Endothelial cell of umbilical vein (primary cell): ENCODE results near the gene MB21D2. TPM values are rescaled to one million over a fixed set of nuclear protein-coding genes. Genes with fewer than 3 reads are reported as not detected.

Experiments used
- BruUV-seq: library from RNA; stranded (reverse); fragments of 400-500 nt; replicated peaks from 2 replicates; lab custom pipeline; 2021; lab: Mats Ljungman, UMichigan
- CTCF ChIA-PET: fragments of 300-600, 350-600 bp; sonication (Branson Sonifier 250); formaldehyde crosslinking; loops from one replicate; lab custom pipeline; 2021; ENCODE audit warnings: antibody characterized with exemption, inconsistent platforms; lab: Charles Lee
- POLR2A ChIA-PET: fragments of 300-600, 350-600 bp; sonication (Branson Sonifier 250); formaldehyde crosslinking; loops from one replicate; lab custom pipeline; 2021; ENCODE audit warnings: antibody characterized with exemption, inconsistent platforms; lab: Charles Lee
- DNase-seq: peaks from one replicate; pipeline ENCODE4 v3.0.0-alpha.2; 2011; ENCODE audit warnings: low read depth, low spot score
- FAIRE-seq: peaks from 2 replicates; lab custom pipeline; 2011; peaks lifted over from hg19 to GRCh38; lab: Jason Lieb, UNC
- H2AFZ ChIP-seq: 2 replicates; pipeline ENCODE4 v1.6.0; 2012; ENCODE audit warnings: low read depth, low read length, control low read depth, inconsistent platforms
- H3K27ac ChIP-seq: 2 replicates; pipeline ENCODE4 v1.5.1; 2011; ENCODE audit warnings: low read depth, mild to moderate bottlenecking, control low read depth, low read length, moderate library complexity; ENCODE audit not compliant: insufficient read depth
- H3K27me3 ChIP-seq, 2 experiments: 2 replicates each; pipeline versions ENCODE4 v1.6.0 to v1.6.1; 2011; ENCODE audit warnings: low read length in 2 of 2, mixed read lengths in 1 of 2; ENCODE audit not compliant: control insufficient read depth in 2 of 2, insufficient read depth in 2 of 2
- H3K36me3 ChIP-seq, 2 experiments: 2 replicates in 1 of 2; 3 replicates in 1 of 2; pipeline ENCODE4 v1.5.1; 2011; ENCODE audit warnings: low read length in 2 of 2, mild to moderate bottlenecking in 1 of 2, moderate library complexity in 1 of 2; ENCODE audit not compliant: control insufficient read depth in 2 of 2, insufficient read depth in 2 of 2; ENCODE audit errors: extremely low read depth in 1 of 2
- H3K4me1 ChIP-seq: 3 replicates; pipeline ENCODE4 v1.5.1; 2011; ENCODE audit warnings: mild to moderate bottlenecking, low read length; ENCODE audit not compliant: control insufficient read depth, insufficient read depth; ENCODE audit errors: extremely low read depth
- H3K4me2 ChIP-seq: 2 replicates; pipeline ENCODE4 v1.6.1; 2011; ENCODE audit warnings: low read length, control low read depth, mixed read lengths; ENCODE audit not compliant: insufficient read depth
- H3K4me3 ChIP-seq, 3 experiments: fragments of 200-600 bp in 1 of 3; sonication (generic), shearing (Covaris generic) in 1 of 3; replicated peaks in 1 of 3; 2 replicates each; pipeline ENCODE4 v1.5.1; 2011 to 2016; ENCODE audit warnings: control low read depth in 3 of 3, low read length in 3 of 3, mild to moderate bottlenecking in 2 of 3, inconsistent platforms in 1 of 3, low read depth in 1 of 3, moderate library complexity in 1 of 3; ENCODE audit not compliant: insufficient read depth in 1 of 3
- H3K79me2 ChIP-seq: 2 replicates; pipeline ENCODE4 v1.6.0; 2012; ENCODE audit warnings: low read length, inconsistent platforms; ENCODE audit not compliant: control insufficient read depth, insufficient read depth
- H3K9ac ChIP-seq: replicated peaks from 2 replicates; pipeline ENCODE3; 2011; ENCODE audit warnings: low read length, control low read depth; ENCODE audit not compliant: insufficient read depth; ENCODE audit errors: extremely low read depth
- H3K9me1 ChIP-seq: replicated peaks from 3 replicates; pipeline ENCODE4 v1.6.0; 2011; ENCODE audit warnings: mild to moderate bottlenecking, low read length; ENCODE audit not compliant: control insufficient read depth, insufficient read depth; ENCODE audit errors: extremely low read depth
- H3K9me3 ChIP-seq: replicated peaks from 2 replicates; pipeline ENCODE4 v1.5.1; 2012; ENCODE audit warnings: low read length, inconsistent platforms; ENCODE audit not compliant: control insufficient read depth, insufficient read depth
- H4K20me1 ChIP-seq: replicated peaks from 2 replicates; pipeline ENCODE3; 2011; ENCODE audit warnings: mild to moderate bottlenecking, low read length; ENCODE audit not compliant: control insufficient read depth, insufficient read depth; ENCODE audit errors: extremely low read depth
- EZH2 ChIP-seq: IDR thresholded peaks from 2 replicates; pipeline ENCODE4 v1.6.1; 2012; ENCODE audit warnings: borderline replicate concordance, low read depth, mild to moderate bottlenecking, moderate library complexity, low read length, inconsistent platforms; ENCODE audit not compliant: severe bottlenecking
- FOS ChIP-seq: IDR thresholded peaks from 2 replicates; pipeline ENCODE4 v1.6.1; 2011; ENCODE audit warnings: mild to moderate bottlenecking, low read length, moderate library complexity, borderline replicate concordance; ENCODE audit not compliant: insufficient read depth
- GATA2 ChIP-seq: IDR thresholded peaks from 2 replicates; pipeline ENCODE4 v1.7.0; 2011; ENCODE audit warnings: low read depth, mild to moderate bottlenecking, moderate library complexity, mixed read lengths, low read length; ENCODE audit not compliant: insufficient read length, insufficient read depth
- MAX ChIP-seq: IDR thresholded peaks from 2 replicates; pipeline ENCODE4 v1.6.1; 2011; ENCODE audit not compliant: insufficient read depth, insufficient read length
- MYC ChIP-seq: IDR thresholded peaks from one replicate; pipeline ENCODE4 v1.6.1; 2011; ENCODE audit warnings: mild to moderate bottlenecking, low read depth, low read length
- POLR2A ChIP-seq: IDR thresholded peaks from 2 replicates; pipeline ENCODE4 v1.6.1; 2012; ENCODE audit warnings: low read depth, mild to moderate bottlenecking, control low read depth, low read length
- POLR2AphosphoS5 ChIP-seq: IDR thresholded peaks from 2 replicates; pipeline ENCODE4 v1.6.1; 2012; ENCODE audit warnings: low read depth, mild to moderate bottlenecking, control low read depth, low read length, moderate library complexity; ENCODE audit not compliant: insufficient read depth
- dilution Hi-C: fragments of 300-500 bp; cut with MboI; formaldehyde crosslinking; loops from one replicate; pipeline ENCODE4 v1.15.0; 2019; ENCODE audit warnings: low sequenced_read_pairs; ENCODE audit not compliant: extremely low pct_ligation_motif_present
- intact Hi-C: fragments of 100-400 bp; cut with micrococcal nuclease; formaldehyde crosslinking; loops from one replicate; pipeline ENCODE4 v1.10.0; 2022
- polyA plus RNA-seq, 4 experiments: library from polyadenylated mRNA; depleted of rRNA in 3 of 4; stranded (reverse) in 3 of 4; unstranded in 1 of 4; fragments of >200 nt; gene quantifications; 2 replicates each; pipeline versions ENCODE4 v1.2.1 to v1.2.3, GENCODE V29; 2011 to 2012; ENCODE audit warnings: missing spikeins in 1 of 4
- total RNA-seq: library from RNA; stranded (reverse); gene quantifications from 2 replicates; pipeline ENCODE4 v1.2.3, GENCODE V29; 2021

MB21D2 gene
- total and polyA plus RNA-seq, 2 donors (not counting 3 experiments of a cell fraction or from before 2014, with no cell fraction given), result 6.7 to 7.4 TPM

GRCh38 chr3:192819001-192819569, 98.6 kb downstream of the MB21D2 start:
- no peaks in the 10 kb centered on the region for H4K20me1 ChIP-seq
- no peaks in the 10 kb centered on the region for H3K27me3 ChIP-seq
- ChIA-PET POLR2A (no interaction called here), CTCF (interaction anchor here (0.6 to 10.8 kb wide), 6 partner anchors 61 to 751 kb away, joined by 3 to 273 read pairs (median 41); partner anchors contain the start of gene MB21D2)
- no peaks in the 10 kb centered on the region for H3K36me3 ChIP-seq
- H3K79me2 ChIP-seq, result no peaks in the 10 kb centered on the region
- FAIRE-seq (peak; percentile 60), DNase-seq (peak; percentile 83)
- intact Hi-C loops (loop anchor here (1.0 to 5.0 kb wide), 5 partner anchors 66 to 773 kb away; partner anchors contain the start of gene OPA1), dilution Hi-C loops (no loop called here)
- TF ChIP-seq MAX, result no peak
- no peak for TF ChIP-seq POLR2A
- peak; percentile 84 for TF ChIP-seq GATA2
- TF ChIP-seq MYC, result no peak
- TF ChIP-seq FOS, result peak; percentile 87
- TF ChIP-seq POLR2AphosphoS5, result peak; percentile 19
- BruUV-seq, result no TSS peak
- no peaks in the 10 kb centered on the region for H3K9me3 ChIP-seq
- no peak overlapping the region for H3K4me3 ChIP-seq
- H3K9ac ChIP-seq, result no peak overlapping the region
- peak overlapping the region; percentile 10 for H3K27ac ChIP-seq
- no peaks in the 10 kb centered on the region for H3K9me1 ChIP-seq
- H3K4me2 ChIP-seq, result peak overlapping the region; percentile 37
- H2AFZ ChIP-seq, result no peak overlapping the region
- H3K4me1 ChIP-seq, result peaks cover 29% of the 10 kb centered on the region

GRCh38 chr3:192818126-192818525, 99.5 kb downstream of the MB21D2 start:
- dilution Hi-C loops, result no loop called here
- no peaks in the 10 kb centered on the region for H3K36me3 ChIP-seq
- CTCF ChIA-PET, result interaction anchor here (0.6 to 10.8 kb wide), 8 partner anchors 25 to 752 kb away, joined by 3 to 273 read pairs (median 7); partner anchors contain the start of gene MB21D2

More at GRCh38 chr3:192818126-192818525, 99.5 kb downstream of the MB21D2 start:
- peak overlapping the region; percentile 33 for H3K4me2 ChIP-seq
- H3K9ac ChIP-seq, result peak overlapping the region; percentile 6
- H3K4me1 ChIP-seq, result peaks cover 29% of the 10 kb centered on the region
- POLR2A ChIA-PET, result no interaction called here
- no peaks in the 10 kb centered on the region for H3K27me3 ChIP-seq
- no peaks in the 10 kb centered on the region for H3K9me3 ChIP-seq
- TF ChIP-seq EZH2, result no peak
- no peak for TF ChIP-seq FOS
- TF ChIP-seq POLR2A, result no peak
- no peak for TF ChIP-seq MAX
- no peak for TF ChIP-seq GATA2
- no peak for TF ChIP-seq POLR2AphosphoS5
- no peaks in the 10 kb centered on the region for H3K79me2 ChIP-seq
- H3K27ac ChIP-seq, result peak overlapping the region; percentile 5
- DNase-seq, result peak; percentile 23
- no peak overlapping the region for H3K4me3 ChIP-seq
- intact Hi-C loops, result loop anchor here (1.0 to 5.0 kb wide), 3 partner anchors 34 to 774 kb away; partner anchors contain the start of gene OPA1
- FAIRE-seq, result no peak
- no peak overlapping the region for H2AFZ ChIP-seq
- no peaks in the 10 kb centered on the region for H3K9me1 ChIP-seq
- no TSS peak for BruUV-seq
- H4K20me1 ChIP-seq, result no peaks in the 10 kb centered on the region
